Activated CD4-positive, alpha-beta T cell treated with anti-CD3 and anti-CD28 coated beads for 4 hours (primary cell): ENCODE measurements around the gene NMNAT3.
"Not testable (repeated sequence)": the region's sequence is repeated elsewhere in the genome, so short reads cannot be mapped to it uniquely, and the experiment has no call there.

ENCODE experiments used
- DNase-seq, 2 donors: peaks; one replicate each; pipeline ENCODE4 v3.0.0-alpha.2; 2020

The NMNAT3 gene

DNA sequence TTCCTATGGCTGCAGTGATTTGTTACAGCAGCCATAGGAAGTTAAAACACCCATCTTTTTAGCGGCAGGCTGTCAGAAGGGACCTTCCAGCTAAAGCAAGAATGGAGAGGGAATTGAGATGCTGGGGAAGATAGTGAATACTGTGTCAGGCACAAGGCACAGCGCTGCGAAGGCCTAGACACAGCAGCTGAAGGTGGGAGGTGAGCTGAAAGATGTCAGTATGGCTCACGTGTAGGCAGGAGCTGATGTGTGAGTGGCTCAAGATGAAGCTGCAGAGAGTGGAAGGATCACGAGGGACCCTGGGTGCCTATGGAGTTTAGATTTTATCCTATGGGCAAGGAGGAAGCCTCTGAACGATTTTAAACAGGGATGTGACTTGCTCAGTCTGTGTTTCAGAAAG lies 44.3 kb downstream of the NMNAT3 start:
- no peak for DNase-seq

DNA sequence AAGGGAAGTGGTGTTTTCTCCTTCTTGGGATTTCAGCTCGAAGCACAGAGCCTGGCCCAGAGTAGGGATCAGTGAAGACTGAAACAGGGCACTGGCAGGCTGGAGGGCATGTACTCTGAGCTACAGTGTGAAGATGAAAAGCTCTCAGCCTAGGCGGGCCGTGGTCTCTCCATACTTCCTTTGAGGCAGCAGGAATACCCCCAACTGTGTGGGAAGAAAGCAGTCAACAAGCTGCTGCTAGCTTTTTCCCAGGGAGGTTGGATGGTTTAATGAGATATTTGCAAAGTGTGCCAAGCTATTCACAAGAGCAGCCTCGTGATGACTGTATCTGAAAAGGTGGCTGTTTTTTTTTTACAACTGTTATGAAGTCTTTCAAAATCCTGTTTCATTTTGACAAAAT lies 47.2 kb downstream of the NMNAT3 start:
- DNase-seq: no peak

DNA sequence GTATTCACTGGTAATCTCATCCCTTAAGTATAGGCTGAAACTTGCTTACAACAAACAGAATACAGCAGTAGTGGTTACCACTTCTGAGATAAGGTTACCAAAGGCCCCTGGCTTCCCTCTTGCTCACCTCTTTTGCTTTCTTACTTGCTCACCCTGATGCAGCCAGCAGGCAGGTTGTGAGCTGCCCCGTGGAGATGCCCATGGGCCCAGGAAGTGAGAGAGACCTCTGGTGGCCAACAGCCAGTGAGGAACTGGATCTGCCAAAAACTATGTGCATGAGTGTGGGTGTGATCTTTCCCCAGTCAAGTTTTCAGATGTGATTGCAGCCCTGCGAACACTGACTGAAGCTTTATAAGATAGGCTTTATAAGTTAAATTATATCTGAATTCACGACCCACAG lies 48.7 kb downstream of the NMNAT3 start:
- DNase-seq: no peak

DNA sequence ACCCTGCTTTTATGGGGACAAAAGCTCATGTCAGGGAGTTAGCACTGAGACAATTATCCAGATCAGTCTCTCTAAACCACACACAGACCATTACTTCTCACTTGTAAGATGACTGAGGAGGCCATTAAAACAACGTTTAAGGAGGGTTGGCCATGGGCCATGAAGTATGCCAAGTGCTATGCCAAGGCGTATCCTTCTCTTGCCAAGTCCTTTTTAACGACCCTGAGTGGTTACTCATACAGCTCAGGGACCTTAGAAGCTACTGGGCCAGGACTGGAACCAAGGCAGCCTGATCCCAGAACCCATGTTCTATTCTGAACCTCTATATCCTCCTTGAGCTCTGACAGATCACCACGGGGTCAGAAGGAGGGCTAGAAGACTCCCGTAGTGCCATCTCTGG lies 50.0 kb downstream of the NMNAT3 start:
- DNase-seq: no peak

DNA sequence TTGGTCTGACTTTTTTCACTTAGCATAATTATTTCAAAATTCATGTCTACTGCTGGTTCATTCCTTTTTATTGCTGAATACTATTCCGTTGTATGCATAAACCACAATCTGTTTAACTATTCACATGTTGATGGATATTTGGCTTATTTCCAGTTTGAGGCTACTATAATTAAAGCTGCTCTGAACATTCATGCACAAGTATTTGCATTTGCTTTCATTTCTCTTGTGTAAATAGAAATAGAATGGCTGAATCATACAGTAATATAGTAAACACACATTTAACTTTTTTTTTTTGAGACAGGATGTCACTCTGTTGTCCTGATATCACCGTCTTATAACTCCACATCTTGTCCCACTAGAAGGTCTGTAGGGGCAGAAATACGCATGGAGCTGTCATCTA lies 57.3 kb downstream of the NMNAT3 start:
- no peak for DNase-seq

DNA sequence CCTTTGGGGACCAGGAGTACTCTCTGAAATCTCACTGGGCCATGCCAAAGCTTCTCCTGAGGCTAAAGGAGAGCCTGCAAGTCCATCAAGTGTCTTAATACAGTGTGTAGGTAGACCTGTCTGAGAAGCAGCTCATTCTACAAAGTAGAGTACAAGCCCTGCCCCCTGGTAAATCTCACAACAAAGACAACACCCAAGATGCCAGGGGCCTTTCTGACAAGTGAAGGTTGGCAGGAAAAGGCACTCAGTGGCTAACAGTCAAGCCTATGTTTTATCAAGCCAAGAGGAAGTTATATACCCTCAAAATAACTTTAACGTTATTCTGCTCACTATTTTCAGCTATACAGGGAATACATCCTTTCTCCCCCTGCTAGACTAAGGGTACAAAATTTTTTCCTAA lies 58.3 kb downstream of the NMNAT3 start:
- no peak for DNase-seq

DNA sequence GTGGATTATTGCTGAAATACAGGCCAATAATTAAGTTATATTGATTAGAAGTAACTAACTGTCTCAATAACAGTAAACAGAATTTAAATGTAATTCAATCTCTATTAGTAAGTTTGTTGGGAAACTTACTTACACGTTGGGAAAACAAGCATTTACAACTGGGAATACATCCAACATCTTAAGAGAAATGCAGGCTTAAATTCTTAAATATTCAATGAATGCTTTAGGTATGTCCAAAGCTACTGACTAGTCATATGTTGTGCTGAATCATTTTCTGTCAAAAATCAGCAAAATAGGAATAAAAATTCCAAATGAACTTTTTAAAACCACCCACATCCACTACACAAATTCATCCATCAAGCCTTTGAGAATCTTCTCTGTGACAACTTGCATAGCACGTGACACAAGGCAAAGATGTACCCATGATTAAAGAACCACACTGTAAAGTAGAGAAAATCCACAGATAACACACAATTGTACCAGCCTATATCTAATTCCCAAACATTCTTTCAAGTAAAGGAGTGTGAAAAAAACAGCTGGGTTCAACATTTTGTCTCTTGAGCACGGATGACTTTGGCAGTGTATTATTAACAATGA lies 60.0 kb downstream of the NMNAT3 start:
- no peak for DNase-seq

DNA sequence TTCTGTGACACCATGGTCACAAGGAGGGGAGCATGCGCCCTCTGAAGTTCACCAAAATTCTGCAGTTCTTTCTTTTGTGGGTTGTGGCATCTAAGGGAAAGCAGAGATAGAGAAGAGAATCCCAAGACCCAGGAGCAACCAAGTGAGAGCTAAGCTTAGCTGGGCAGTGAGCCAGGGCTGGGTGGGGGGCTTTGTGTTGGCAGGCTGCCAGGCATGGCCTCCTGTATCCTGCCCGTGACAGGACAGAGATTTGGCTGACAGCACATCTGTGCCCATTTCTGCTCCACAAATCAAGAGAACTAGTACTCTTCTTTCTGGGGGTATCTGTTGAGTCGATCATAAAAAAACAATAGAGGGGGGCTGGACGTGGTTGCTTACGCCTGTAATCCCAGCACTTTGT lies 66.2 kb downstream of the NMNAT3 start:
- no peak for DNase-seq

DNA sequence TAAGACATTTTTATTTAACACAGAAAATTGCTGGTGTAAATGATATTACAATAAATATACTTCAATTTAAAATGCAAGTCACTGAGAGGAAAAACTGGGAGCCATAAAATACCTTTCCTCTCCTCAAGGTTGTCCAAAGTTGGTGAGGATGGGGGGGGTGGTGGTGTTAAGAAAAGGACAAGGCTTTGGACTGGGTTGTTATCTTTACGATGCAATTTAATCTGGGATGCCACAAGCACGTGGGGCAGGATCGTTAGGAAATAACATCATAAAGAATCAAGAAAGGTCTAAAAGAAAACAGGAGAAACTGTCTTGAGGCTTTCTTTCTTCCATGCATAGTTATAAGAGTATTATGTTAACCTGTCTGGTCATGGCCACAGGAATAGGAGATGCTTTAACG lies 66.9 kb downstream of the NMNAT3 start:
- DNase-seq: no peak

DNA sequence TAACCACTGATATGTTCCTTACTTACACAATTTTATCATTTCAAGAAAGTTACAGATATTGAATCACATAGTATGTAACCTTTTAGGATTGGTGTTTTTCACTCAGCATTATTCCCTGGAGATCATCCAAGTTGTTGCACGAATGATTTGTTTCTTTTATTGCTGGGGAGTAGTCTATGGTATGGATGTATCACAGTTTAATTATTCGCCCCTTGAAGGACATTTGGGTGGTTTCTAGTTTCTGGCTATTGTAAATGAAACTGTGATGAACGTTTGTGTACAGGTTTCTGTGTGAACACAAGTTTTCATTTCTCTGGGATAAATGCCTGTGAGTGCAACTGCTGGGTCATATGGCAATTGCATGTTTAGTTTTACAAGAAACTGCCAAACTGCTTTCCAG lies 68.8 kb downstream of the NMNAT3 start:
- no peak for DNase-seq

DNA sequence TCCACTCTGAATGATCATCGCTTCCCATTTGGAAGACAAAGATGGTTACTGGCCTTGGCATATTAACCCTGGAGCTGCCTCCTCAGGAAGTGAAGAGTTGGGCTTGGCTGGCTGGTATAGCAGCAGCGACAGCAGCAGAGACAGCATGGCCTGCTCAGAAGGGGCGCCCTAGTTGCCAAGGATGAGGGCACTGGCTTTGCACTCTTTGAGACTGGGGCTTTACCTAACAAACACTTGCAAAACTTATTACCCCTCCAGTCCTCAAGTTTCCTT lies 69.7 kb downstream of the NMNAT3 start:
- DNase-seq: no peak

DNA sequence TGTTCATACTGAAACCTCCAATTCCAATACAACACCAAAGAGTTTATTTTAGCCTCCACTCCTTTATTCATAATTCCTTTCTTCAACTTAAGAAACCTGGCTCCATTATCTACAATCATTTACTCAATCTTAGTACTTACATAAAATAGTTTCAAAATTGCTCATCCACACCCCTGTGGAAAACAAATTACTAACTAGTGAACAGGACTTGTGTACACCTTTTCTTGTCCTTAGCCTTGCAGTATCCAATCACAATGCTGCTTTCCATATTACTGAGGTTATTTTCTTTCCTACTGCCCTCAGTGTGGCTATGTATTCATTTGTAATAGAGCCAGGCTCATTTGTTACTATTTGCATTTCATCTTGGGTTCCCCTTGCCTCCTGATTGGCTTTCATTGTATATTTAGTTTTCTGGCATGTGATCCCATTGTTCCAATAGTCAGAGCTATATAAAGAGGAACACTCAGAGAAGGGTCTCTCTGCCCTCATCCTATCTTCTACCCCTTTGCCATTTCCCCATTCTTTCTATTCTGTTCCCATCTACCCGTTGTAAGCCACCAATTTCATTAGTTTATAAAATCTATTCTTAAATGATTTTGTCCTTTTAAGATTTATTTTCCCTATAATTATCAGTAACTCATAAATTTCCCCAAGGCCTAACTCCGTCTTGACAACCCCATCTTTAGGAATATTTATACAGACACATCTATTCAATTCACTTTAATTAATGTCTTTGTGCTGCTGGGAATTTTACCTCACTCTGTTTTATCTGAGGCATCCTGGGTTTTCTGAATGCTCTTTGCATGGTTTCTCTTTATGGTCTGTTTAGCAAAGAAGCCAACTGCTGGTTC lies 70.3 kb downstream of the NMNAT3 start:
- no peak for DNase-seq

DNA sequence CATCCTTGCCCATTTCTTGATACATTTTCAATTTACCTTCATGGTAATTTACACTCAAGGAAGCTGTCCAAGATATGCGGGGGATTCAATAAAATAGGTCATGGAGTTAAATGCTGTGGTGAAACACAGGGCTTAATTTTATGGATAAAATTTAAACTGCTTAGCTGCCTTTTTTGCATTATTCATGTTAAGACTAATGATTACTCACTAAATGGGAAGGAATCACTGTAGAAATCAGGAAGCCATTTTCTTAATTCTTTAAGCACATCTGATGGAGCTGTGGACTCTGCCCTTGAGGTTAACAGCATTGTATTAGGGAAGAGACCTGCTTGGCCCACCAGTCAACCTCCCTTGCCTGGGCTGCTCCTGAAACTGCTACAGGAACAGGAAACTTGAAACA lies 75.8 kb downstream of the NMNAT3 start:
- DNase-seq: no peak

DNA sequence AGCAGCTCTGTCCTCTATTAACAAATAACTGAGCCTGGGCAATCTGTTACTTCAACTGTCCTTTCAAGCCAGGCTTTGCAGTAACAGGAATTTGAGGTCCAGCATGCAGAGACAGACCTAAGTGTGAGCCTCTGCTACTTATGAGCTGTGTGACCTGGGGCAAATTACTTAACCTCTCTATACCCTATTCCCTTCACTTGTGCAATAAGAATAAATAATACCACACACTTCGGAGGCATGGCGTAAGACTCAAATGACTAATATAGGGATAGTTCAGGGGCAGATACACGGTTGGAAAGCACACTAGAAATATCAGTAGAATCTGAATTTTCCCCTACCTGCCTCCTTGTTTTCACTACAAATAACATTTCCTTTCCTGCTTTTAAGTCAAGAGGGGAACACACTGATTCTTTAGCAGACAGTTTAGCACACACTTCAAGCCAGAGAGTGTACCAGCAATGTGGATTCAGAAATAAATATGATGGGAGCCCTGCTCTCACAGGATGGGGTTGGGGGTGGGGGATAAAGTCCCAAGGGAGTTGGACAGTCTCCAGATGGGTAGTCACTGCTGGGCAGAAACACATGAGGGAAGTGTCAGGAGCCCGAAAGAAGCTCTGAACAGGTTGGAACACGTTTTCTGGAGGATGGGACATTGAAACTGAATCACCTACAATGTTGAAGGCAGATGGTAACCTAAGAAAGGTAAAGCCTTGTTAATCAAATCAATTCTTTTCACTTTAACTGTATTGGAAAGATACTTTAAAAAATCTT lies 76.4 kb downstream of the NMNAT3 start:
- DNase-seq: no peak

DNA sequence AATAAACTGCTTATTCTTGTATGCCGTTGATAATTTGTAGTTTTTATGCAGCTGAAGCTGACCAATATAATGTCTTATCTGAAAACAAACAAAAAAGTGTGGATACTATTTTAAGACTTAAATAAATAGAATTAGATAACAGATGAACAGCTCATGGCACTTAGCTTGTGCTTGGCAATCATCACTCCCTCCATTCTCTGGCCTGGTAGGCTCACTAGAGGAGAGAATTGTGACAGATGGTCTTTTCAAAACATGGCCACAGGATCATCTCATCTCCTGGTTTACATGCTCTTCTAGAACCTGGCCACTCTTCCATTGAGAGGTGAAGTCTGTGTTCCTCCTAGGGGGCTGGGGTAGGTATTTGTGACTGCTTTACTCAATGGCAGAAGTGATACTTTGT lies 79.8 kb downstream of the NMNAT3 start:
- no peak for DNase-seq

DNA sequence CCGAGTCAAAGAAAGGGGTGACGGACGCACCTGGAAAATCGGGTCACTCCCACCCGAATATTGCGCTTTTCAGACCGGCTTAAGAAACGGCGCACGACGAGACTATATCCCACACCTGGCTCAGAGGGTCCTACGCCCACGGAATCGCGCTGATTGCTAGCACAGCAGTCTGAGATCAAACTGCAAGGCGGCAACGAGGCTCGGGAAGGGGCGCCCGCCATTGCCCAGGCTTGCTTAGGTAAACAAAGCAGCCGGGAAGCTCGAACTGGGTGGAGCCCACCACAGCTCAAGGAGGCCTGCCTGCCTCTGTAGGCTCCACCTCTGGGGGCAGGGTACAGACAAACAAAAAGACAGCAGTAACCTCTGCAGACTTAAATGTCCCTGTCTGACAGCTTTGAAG lies 86.6 kb downstream of the NMNAT3 start:
- DNase-seq: not testable (repeated sequence)

DNA sequence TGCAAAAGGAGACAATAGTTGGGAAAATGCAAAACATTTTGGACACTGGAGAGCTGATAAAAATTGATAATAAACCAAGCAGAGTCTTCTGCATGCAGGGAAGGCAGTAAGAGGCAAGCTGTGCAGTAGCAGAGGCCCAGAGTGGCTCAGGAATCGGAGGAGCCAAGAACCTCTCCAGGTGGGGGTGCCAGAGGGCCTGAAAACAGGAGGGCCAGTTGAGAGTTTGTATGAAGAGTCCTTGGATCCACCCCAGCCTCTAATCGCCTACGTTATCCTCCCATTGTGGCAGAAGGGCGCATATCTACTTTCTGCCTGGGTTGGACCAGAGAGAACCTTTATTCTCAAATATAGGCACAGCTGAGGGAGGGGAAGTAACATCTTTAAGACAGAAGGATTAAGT lies 89.3 kb downstream of the NMNAT3 start:
- no peak for DNase-seq

DNA sequence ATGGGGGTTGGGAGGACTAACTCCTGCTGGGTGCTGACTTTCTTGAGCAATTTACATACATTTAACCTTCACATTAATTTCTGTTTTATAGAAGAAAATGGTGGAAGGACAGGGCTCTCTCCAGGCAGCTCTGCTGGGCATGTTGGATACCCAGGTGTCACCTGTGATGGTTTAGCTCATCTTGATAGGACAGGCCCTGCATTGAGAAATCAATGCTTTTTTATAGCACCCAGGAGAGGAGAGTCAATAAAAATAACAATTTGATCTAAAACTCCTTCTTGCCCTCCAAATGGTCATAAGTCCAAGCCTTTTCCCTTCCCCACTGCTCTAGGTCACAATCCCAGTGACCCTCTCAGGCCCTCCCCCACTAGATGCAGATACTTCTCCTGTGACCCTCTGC lies 90.0 kb downstream of the NMNAT3 start:
- DNase-seq: no peak

DNA sequence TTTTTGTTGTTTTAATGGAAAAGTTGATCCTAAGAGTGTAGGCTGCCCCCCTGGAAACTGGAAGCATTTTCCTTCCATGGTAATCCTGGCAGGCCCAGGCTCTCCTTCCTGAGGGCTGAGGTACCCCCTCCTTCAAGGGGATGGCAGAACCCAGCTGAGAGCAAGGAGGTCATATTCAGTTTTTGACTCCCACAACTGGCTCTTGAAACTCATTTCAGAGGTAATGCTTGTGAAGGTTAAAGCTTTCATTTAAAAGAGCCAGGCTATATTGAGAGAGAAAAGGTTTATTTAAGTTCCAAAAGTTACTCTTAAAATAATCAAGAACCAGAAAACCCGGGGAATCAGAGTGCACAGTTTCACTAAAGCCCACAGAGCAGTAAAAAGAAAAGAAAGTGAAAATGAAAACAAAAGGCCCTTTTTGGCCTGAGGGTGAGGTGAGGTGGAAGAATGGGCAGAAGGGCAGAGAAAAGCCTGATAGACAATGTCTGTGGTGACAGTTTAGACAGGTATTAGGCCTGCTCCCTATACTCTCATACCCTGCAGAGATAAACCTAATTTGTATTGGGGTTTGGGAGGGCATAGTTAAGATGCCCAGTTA lies 91.3 kb downstream of the NMNAT3 start:
- DNase-seq: no peak

DNA sequence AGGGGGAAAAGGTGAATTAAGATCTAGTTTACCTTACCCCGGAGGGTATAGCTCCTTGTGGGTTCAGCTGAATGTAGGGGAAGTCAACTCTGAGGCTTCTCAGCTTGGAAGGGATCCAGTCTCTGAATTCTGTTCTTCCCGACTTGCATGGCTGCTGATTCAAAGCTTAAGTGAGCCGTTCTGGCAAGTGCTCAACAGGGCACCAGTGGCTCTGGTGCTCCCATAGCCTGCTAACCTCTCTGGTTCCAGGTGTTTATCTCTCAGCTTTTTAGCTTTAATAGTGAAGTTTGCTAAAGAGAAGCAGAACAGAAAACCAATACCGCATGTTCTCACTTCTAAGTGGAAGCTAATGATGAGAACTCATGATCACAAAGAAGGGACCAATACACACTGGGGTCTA lies 92.0 kb downstream of the NMNAT3 start:
- no peak for DNase-seq

DNA sequence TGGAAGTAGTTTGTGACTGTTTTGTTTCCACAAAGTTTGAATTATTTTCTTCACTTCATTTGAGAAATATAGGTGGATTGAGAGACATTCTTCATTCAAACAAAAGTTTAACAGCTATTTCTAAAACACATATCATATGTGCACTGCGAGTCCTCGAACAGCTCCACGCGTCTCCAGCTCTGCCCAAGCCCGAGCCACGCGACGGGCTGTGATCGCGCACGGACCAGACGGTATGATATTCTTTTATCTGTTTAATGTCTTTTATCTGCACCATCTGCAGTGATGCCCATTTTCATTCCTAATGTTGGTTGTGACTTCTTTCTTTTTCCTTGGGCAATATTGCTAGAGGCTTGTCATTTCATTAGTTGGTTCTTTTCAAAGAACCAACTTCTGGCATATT lies 94.1 kb downstream of the NMNAT3 start:
- DNase-seq: not testable (repeated sequence)

DNA sequence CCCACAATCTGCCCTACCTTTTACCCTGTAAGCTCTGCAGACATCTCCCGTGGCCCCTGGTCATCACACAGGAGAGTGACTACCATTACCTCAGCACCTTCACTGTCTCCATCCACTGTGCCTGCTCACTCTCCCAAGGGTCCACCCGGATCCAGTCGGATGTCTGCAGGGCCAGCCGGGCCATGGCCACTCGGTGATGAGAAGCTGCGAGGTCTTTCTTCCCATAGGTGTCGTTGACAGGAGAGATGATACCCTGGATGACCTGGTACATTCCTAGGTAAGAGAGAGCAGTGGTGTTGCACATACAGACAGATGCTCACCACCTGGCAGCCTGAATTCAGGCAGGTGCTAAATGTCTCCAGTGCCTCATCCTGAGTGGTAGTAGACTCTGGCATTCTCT lies 99.0 kb downstream of the NMNAT3 start:
- no peak for DNase-seq

DNA sequence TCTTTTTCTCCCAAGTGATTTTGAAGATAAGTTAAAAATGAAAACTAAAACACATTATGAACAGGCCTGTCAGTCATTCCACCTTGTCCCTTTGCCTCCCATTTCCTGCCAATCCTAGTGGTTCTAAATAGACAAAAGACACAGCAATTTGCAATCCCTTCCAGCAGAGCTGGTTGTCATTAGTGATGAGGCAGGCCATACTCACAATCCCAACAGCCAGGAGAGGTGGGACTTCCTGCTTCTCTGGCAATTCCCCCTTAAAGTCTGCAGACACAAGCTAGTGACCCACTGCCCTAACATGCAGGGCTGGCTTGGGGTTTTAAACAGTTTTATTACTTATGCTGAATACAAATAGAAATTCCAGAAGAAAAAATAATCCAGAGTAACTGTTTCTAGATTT lies 99.9 kb downstream of the NMNAT3 start:
- no peak for DNase-seq

DNA sequence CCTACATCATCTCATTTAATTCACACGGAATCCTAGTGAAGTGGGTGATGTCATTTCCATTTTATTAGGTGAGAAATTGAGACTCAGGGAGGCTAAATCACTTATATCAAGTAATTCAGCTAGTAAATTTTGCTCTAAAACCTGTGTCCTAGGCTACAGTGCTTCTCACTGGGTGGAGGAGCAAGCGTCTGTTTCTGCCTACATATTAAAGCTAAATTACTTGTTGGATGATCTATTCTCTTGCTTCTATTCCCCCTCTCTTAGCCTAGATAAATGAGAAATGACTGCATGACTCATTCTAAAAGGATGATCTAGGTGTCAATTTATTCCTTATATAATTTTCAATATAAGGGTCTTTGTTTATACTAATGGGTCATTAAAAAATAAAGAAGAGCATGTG lies 100.4 kb downstream of the NMNAT3 start:
- no peak for DNase-seq
